Inflammatory macrophage treated with lipopolysaccharide for 1 hour (primary cell): Measurements from ENCODE around the gene KLF6.

Experiments used
- DNase-seq, 2 donors: peaks; one replicate each; pipeline ENCODE4 v3.0.0-alpha.2; 2020 to 2022

Gene KLF6

GRCh38 chr10:3786295-3787015 lies 1.4 kb upstream of the KLF6 start:
- peak; percentile 33 to 47 for DNase-seq

GRCh38 chr10:3785851-3786271 lies 852 bp upstream of the KLF6 start:
- DNase-seq: peak; percentile 35 to 55

- DNase-seq: peak; percentile 96 to 99
These were observed 342 bp upstream of the KLF6 start for GRCh38 chr10:3785251-3785850.

DNA sequence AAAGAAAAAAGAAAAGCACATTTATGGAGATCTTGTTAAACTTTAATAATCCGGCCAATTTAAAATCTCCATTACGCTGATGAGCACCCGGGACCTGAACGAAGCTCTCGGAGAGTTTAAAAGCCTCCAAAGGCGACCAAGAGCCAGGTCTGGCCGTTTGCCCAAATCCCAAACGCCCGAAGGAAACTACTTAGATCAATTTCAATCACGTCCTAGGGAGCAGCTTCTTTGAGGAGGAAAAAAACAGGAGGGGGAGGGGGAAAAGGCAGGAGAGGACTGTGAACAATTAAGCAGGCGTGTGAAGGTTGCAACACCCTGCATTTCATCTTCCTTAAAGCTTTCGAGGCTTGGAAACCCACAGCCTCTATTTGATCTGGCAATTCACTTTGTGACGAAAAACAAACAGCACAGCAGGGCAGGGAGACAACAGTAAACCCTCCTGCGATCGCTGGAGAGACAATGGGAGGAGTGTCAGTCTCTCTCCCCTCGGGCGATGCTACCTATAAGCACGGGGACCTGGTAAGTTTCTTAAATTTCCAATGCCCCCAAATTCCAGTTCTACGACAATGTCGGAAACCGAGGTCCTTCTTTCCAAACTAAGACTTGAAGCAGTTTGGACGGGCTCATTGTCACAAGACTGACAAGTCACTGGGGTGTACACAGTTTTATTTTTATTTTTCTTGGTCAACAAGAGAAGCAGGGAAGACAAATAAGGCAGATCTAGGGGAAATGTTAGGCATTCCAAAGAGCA lies 1.2 kb downstream of the KLF6 start:
- peak; percentile 66 to 74 for DNase-seq

DNA sequence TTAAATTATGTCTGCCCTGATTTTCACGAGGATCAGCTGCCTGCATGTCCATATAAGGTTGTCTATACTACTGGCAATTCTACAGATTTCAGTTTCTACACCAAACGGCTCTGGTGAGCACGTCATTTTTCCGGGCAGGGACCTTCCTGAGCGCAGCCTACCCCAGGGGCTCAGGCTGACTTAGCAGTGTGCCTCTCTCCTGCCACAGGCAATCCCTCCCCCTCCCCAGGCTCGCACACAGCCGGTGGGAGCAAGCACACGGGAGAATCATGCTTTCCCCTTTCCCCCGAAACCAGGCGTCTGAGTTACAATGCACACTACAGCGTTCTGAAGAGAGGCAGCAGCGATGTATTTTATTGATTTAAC lies 1.7 kb downstream of the KLF6 start:
- DNase-seq: peak; percentile 44 to 65

GRCh38 chr10:3782451-3783315 lies 2.3 kb downstream of the KLF6 start:
- DNase-seq: peak; percentile 79 to 84

DNA sequence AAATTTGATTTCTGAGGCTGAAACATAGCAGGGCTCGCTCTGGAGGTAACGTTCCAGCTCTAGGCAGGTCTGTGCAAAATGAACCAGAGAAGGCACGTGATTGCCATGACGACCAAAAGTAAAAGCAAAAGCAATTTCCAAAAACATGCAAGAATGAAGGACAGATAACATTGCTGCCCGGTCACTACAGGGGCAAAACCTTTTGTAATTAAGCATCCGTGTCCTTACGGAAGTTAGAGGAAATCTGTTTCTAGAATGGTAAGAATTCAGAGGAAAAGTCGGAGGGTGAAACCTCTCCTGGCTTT lies 2.9 kb downstream of the KLF6 start:
- peak in 1 of 2 donors; percentile 41 for DNase-seq

DNA sequence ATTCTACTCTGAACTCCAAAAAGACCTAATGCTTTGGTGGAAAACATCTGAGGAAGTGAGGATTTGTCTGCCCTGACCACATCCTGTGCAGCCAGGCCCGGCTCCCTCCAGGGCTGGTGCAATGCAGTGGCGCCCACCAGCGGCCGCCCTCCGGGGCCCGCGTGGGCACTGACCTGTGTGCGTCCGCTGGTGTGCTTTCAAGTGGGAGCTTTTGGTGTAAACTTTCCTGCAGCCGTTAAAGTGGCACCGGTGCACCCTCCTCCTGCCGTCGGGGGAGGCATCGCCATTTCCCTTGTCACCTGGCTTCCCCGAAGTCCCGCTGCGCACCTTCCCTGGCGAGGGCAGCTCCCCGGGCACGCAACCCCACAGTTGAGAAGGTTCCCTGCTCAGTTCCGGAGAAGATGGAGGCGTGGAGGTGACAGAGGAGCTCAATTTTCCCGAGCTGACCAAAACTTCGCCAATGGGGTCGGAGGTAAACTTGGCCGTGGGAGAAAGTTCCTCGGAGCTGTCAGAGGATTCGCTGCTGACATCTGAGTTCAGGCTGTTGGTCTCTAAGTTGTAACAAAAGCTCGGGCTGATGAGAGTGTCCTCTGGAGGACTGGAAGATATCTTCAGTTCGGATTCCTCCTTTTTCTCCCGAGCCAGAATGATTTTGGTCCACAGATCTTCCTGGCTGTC lies 3.4 kb downstream of the KLF6 start:
- DNase-seq: peak; percentile 60 to 61

DNA sequence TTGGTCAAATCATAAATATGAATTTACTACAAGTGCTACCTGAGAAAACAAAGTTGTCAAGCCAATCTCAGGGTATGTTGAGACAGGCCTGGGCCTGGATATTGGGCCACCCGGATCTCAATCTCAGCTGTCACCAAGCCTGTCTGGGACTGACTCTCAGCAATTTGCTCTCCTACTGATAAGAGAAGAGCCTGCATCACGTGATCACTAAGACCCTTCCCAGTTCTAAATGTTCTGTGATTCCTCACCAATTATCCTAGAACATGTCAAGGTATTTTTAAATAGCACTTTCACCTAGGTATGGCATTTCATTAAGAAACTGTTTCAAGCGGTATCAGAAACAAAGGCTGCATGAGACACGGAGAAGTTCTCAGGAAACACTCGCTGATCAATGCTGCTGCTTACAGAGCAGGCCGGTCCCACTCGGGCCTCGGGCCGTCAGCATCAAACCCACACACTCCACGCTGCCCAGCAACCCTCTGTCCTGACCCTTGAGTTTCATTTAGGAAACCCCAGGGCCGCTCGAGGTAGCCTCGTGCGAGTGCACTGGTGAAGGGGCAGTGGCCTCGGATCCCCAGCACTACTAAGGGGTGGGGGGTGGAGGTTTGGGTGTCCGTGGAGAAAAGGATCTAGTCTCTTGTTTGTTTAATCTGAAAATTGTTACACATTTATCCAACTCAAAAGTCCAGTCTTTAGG lies 4.1 kb downstream of the KLF6 start:
- DNase-seq: no peak

DNA sequence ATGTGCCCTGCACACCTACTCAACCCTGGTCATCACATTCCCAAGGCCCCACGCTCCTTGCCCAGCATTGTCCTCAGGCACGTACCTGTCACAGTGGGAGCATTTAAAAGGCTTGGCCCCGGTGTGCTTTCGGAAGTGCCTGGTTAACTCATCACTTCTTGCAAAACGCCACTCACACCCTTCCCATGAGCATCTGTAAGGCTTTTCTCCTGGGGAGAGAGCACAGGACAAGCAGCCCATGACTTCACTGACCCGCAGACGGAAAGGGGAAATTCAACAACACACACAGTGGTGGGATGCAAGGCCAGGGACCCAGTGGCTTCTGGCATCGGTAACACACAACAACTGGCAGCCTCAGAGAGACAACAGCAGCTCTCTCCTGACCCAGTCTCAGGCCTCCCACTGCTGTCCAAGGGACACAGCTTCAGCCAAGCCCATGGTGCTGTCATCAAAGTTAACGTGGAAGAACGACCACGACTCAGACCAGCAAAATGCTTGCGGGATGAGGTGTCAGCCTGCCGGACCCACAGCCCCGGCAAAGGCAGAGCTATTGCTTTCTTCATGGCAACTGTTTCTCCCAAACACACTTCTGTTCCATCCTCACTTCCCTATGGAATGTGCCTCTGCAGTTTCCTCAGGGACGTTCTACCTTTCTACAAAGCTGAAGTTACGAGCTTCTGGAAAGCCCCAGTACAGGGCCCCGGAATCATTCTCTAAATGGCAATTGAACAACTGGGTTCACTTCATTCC lies 4.8 kb downstream of the KLF6 start:
- peak; percentile 54 to 68 for DNase-seq

GRCh38 chr10:3779158-3779741 lies 5.8 kb downstream of the KLF6 start:
- DNase-seq: peak in 1 of 2 donors; percentile 36

DNA sequence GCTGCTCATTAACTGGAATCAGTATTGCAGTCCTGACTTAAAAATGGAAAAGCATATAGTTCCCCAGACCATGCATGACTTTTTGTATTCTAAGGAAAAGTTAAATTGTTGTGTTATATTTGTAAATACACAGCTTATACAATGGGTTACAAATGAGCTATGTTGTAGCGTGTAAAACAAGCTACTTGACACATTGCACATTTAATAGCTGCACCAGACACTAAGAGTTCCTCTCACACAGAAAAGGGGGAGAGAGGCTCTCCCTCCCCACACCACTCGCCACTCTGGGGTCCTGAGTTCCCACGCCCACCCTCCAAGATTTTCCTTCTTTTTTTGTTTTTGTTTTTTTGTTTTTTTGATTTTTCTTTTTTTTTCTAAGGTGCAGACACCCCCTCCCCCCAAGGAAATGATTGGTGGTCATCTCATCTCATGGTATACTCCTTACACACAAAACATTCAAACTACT lies 6.3 kb downstream of the KLF6 start:
- peak in 1 of 2 donors; percentile 42 for DNase-seq

DNA sequence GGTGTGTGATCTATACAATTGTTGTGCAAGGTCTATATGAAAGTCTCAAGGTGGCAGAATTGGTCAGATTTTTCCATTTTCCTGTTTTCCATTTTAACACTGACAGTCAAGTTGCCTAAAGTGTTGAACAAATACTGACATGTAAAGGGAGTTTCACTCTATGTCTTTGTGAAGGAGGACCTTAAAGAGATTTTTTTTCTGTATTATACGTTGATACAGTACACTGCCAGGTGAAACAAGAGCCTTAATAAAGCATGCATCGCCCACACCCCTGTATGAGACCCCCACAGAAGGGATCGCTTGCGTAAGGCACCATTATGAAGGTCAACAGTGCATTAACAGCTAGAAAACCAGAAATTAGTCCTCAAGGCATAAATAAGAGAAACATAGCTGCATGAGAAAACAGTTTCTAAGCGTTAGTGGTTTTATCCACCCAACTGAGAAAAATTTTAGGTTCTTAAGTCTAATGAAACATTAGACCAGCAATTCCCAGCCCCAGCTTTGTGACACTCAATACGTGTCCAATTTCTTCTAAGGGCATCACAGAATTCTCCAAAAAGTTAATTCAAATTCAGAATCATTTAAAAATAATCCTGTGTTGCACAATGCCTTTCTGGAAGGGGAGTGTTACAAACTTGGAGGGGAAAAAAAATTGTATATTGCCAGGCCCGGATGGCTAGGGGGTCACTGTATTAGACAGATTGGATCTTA lies 6.9 kb downstream of the KLF6 start:
- DNase-seq: peak in 1 of 2 donors; percentile 29

- DNase-seq: peak; percentile 62 to 72
These were observed 8.0 kb downstream of the KLF6 start for GRCh38 chr10:3776796-3777571.

DNA sequence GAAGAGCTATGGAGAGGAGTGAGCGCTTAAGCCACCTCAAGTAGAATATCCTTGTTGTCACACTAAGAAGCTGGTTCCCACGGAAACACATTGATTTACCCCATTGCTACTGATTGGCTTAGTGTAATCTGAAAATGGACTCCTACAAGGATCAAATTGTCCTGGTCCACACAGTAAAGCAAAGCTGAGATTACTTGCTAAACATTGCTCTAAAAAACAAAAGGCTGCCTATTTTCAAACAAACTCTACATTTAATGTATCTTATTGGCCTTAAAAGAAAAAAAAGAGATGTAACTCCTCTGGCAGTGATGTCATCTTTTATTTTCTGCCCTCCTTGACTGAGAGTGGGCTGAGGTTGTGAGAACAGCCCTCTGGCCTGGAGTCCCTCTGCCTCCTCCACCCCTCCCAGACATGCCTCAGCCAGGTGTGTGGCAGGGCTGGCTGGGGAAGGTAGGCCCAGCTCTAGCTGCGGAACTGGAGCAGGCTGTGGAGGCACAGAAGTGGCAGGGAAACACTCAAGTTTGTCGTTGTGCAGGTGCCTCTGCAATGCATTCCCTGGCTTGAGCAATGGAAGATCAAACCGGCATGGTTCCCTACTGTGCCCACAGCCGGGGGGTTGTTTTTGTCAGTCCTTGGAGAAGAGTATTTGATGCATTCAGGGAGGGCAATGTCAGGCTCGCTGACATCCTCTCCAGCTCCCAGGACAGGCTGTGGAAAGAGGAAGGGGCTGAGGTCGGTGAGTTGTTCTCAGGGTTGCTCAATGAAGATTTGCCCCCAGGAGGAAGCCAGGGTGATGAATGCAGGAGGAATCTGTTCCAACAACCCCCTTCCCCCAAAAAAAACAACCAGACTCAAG lies 9.1 kb downstream of the KLF6 start:
- DNase-seq: peak; percentile 29 to 57

DNA sequence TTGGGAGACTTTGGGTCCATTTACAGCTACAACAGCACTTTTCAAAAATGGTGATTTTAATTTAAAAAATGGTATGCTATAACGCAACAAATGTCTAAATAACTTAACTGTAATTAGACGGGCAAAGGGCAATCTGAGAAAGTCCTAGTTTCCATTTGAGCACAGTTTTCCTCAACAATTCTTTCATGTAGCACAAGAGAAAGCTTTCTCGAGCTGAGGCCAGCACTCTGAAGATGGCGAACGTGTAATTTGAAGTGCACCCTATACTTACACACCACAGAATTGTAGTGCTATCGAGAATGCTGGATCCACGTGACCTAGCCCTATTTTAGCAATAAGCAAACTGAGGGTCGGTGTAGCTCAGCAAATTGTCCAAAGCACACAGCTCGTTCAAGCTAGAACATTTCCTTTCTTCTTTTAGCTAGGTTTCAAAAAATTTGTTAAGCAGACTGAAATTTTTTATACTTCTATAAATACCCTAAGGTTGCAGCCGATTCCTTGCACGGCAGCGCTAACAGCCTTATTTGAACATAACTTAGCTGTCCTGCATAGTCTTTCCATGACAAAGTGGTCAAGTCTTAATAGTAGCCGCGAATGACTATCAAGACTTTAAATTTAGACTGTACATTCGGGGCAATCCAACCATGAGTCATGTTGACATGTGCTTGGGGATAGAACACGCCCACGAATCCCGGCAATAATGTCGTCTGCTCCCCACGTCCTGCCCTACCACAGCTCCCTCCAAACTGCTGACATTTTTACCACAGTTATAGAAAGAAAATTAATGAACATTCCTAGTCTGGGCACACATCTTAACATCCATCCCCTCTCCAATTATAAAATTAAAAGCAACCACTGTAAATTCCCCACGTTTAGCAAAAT lies 10.0 kb downstream of the KLF6 start:
- peak; percentile 76 to 83 for DNase-seq
